Mesenchymal stem cell (in vitro differentiated cells and primary cell): Measurements from ENCODE around the gene GDPD2.

Experiments used
- DNase-seq: peaks from one replicate; pipeline ENCODE4 v3.0.0-alpha.2; 2013
- H2AFZ ChIP-seq: one replicate; pipeline ENCODE4 v1.6.1; 2013; ENCODE audit warnings: low read depth, mild to moderate bottlenecking, control low read depth, inconsistent platforms, low read length, moderate library complexity
- H2AK5ac ChIP-seq: 2 replicates; pipeline ENCODE4 v1.6.1; 2013; ENCODE audit warnings: low read length, moderate library complexity, mild to moderate bottlenecking, inconsistent platforms; ENCODE audit not compliant: severe bottlenecking
- H2BK120ac ChIP-seq: one replicate; pipeline ENCODE4 v1.6.1; 2013; ENCODE audit warnings: low read depth, mild to moderate bottlenecking, inconsistent platforms, low read length, moderate library complexity
- H2BK12ac ChIP-seq, 2 experiments: one replicate each; pipeline ENCODE4 v1.6.1; 2013; ENCODE audit warnings: inconsistent platforms in 2 of 2, low read length in 2 of 2, mild to moderate bottlenecking in 2 of 2, moderate library complexity in 2 of 2, control low read depth in 1 of 2
- H2BK15ac ChIP-seq: one replicate; pipeline ENCODE4 v1.6.1; 2013; ENCODE audit warnings: mild to moderate bottlenecking, low read depth, inconsistent platforms; ENCODE audit not compliant: poor library complexity, severe bottlenecking
- H2BK5ac ChIP-seq: 2 replicates; pipeline ENCODE4 v1.6.1; 2013; ENCODE audit warnings: low read depth, mild to moderate bottlenecking, low read length, control low read depth, inconsistent platforms; ENCODE audit not compliant: poor library complexity, severe bottlenecking
- H3K14ac ChIP-seq, 2 experiments: one replicate each; pipeline ENCODE4 v1.6.1; 2013; ENCODE audit warnings: inconsistent platforms in 2 of 2, low read length in 2 of 2, control low read depth in 1 of 2, mild to moderate bottlenecking in 1 of 2, moderate library complexity in 1 of 2
- H3K18ac ChIP-seq, 2 experiments: one replicate each; pipeline ENCODE4 v1.6.1; 2013; ENCODE audit warnings: inconsistent platforms in 2 of 2, low read length in 2 of 2, control low read depth in 1 of 2, low read depth in 1 of 2, mild to moderate bottlenecking in 1 of 2
- H3K23ac ChIP-seq, 2 experiments: one replicate each; pipeline ENCODE4 v1.6.1; 2013; ENCODE audit warnings: inconsistent platforms in 2 of 2, low read length in 2 of 2, mild to moderate bottlenecking in 2 of 2, moderate library complexity in 2 of 2, control low read depth in 1 of 2
- H3K27ac ChIP-seq: 2 replicates; pipeline ENCODE4 v1.5.1; 2013; ENCODE audit warnings: mild to moderate bottlenecking, moderate library complexity, low read length, control low read depth, inconsistent platforms; ENCODE audit not compliant: poor library complexity, severe bottlenecking
- H3K27me3 ChIP-seq, 2 experiments: 2 replicates each; pipeline versions ENCODE4 v1.6.1 to v1.7.0; 2013; ENCODE audit warnings: low read length in 2 of 2, mild to moderate bottlenecking in 2 of 2, moderate library complexity in 2 of 2, control low read depth in 1 of 2, inconsistent platforms in 1 of 2; ENCODE audit not compliant: control insufficient read depth in 1 of 2, insufficient read depth in 1 of 2
- H3K36me3 ChIP-seq, 2 experiments: 2 replicates each; pipeline versions ENCODE4 v1.6.1 to v1.7.0; 2013; ENCODE audit warnings: low read length in 2 of 2, control low read depth in 1 of 2, inconsistent platforms in 1 of 2, low read depth in 1 of 2, mild to moderate bottlenecking in 1 of 2; ENCODE audit not compliant: insufficient read depth in 2 of 2, control insufficient read depth in 1 of 2
- H3K4ac ChIP-seq, 2 experiments: one replicate each; pipeline ENCODE4 v1.6.1; 2013; ENCODE audit warnings: inconsistent platforms in 2 of 2, low read length in 2 of 2, mild to moderate bottlenecking in 2 of 2, moderate library complexity in 2 of 2, control low read depth in 1 of 2, low read depth in 1 of 2
- H3K4me1 ChIP-seq: 2 replicates; pipeline ENCODE4 v1.6.1; 2013; ENCODE audit warnings: low read depth, low read length, control low read depth; ENCODE audit not compliant: control insufficient read depth, insufficient read depth
- H3K4me2 ChIP-seq: 2 replicates; pipeline ENCODE4 v1.6.1; 2013; ENCODE audit warnings: low read length, mild to moderate bottlenecking, inconsistent platforms; ENCODE audit not compliant: poor library complexity, severe bottlenecking
- H3K4me3 ChIP-seq, 2 experiments: 2 replicates each; pipeline versions ENCODE4 v1.5.1 to v1.7.0; 2013; ENCODE audit warnings: low read length in 2 of 2, mild to moderate bottlenecking in 2 of 2, control low read depth in 1 of 2, low read depth in 1 of 2; ENCODE audit not compliant: insufficient read depth in 1 of 2
- H3K79me1 ChIP-seq: replicated peaks from 2 replicates; pipeline ENCODE4 v1.6.1; 2013; ENCODE audit warnings: mild to moderate bottlenecking, control low read depth, low read length, inconsistent platforms; ENCODE audit not compliant: poor library complexity, severe bottlenecking
- H3K9ac ChIP-seq: 2 replicates; pipeline ENCODE4 v1.7.0; 2013; ENCODE audit warnings: mild to moderate bottlenecking, low read length, moderate library complexity
- H3K9me3 ChIP-seq: 2 replicates; pipeline ENCODE4 v1.7.0; 2013; ENCODE audit warnings: mild to moderate bottlenecking, low read length; ENCODE audit not compliant: control insufficient read depth
- H4K8ac ChIP-seq: one replicate; pipeline ENCODE4 v1.6.1; 2013; ENCODE audit warnings: inconsistent platforms, mild to moderate bottlenecking, low read length, moderate library complexity
- H4K91ac ChIP-seq: one replicate; pipeline ENCODE4 v1.6.1; 2013; ENCODE audit warnings: mild to moderate bottlenecking, low read length, inconsistent platforms
- WGBS: methylation state at CpG from one replicate; pipeline ENCODE4 v1.1.7; 2013; ENCODE audit warnings: mixed read lengths; 5-methylcytosine and 5-hydroxymethylcytosine counted together

The GDPD2 gene

DNA sequence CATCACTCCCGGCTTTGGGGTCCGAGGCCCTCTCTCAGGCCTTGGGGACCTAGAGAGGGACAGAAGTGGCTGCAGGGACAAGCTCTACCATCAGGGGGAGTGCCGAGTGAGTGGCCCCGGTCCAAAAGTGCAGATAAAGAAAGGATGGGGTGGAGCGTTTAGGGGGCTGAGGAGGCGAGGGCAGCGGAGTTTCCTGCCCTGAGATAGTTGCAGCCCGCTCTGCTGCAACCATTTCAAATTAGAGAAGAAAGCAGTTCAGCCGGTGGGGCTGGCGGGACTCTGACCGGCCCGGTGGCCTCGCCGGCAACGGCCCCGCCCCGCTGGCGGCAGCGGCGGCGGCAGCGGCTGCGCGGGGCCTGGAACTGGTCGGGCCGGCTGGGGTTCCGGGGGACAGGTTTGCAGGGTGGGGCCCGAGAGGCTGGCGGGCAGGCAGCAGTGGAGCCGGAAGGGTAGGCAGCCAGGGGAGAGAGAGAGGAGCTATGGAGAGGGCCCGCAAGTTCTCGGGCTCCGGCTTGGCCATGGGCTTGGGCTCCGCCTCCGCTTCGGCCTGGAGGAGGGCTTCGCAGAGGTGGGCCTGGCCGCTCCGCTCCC, 29.1 kb downstream of the GDPD2 start:
- Histone ChIP-seq H3K27ac (no peak overlapping the region), H2BK15ac (no peak overlapping the region), H3K23ac (no peak overlapping the region), H3K4me2 (peak overlapping the region; percentile 74), H3K36me3 (no peaks in the 10 kb centered on the region), H3K4me1 (peaks cover 5% of the 10 kb centered on the region), H2BK12ac (no peak overlapping the region), H3K4me3 (peak overlapping the region; percentile 60 to 76), H2AK5ac (no peak overlapping the region), H2BK120ac (peak overlapping the region; percentile 49), H3K9ac (peak overlapping the region; percentile 74), H4K91ac (peak overlapping the region; percentile 50), H3K14ac (no peak overlapping the region), H4K8ac (peak overlapping the region; percentile 85), H2AFZ (no peak overlapping the region), H3K79me1 (no peaks in the 10 kb centered on the region), H2BK5ac (peak overlapping the region; percentile 19), H3K4ac (peak overlapping the region; percentile 75 to 79), H3K18ac (peak overlapping the region; percentile 37 to 62), H3K9me3 (no peaks in the 10 kb centered on the region), H3K27me3 (peaks cover 4 to 32% of the 10 kb centered on the region in 2 experiments)
- peak; percentile 46 for DNase-seq
- WGBS = 1% methylated on average over 39 of the region's 39 CpGs

DNA sequence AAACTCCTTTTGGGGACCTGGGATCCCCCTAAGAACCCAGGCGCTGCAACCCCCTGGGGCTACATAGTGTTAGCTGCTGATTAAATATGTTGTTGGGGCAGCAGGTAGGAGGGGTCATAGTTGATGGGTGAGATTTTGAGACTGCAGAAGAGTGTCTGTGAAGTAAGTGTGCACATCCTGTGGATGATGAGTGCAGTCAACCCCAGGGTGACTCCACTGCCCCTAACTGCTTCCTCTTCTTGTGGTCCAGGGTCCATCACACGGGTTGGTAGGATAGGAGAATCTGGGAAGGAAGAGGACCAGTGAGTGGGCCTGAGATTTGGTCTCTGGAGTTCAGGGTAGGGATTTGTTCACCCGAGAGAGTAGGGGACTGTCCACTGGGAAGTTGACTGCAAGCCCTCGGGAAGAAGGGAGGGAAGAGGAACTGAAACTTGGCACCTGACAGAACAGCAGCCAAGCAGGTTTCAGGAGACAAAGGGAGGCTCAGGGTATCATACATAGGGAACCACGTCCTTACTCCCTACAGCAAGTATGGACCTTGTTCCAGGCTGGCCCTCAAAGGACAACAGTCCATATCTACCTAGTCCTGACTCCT, 30.0 kb downstream of the GDPD2 start:
- no peaks in the 10 kb centered on the region for H3K9me3 ChIP-seq
- H3K36me3 ChIP-seq = no peaks in the 10 kb centered on the region
- no peak overlapping the region for H3K23ac ChIP-seq
- H3K18ac ChIP-seq = no peak overlapping the region
- H2BK12ac ChIP-seq = no peak overlapping the region
- H3K79me1 ChIP-seq = no peaks in the 10 kb centered on the region
- no peak overlapping the region for H4K91ac ChIP-seq
- peaks cover 0 to 23% of the 10 kb centered on the region in 2 experiments for H3K27me3 ChIP-seq
- H2BK120ac ChIP-seq = no peak overlapping the region
- H2BK5ac ChIP-seq = no peak overlapping the region
- DNase-seq = no peak
- H4K8ac ChIP-seq = no peak overlapping the region
- H3K9ac ChIP-seq = peak overlapping the region; percentile 74
- peak overlapping the region in 1 of 2 experiments; percentile 76 for H3K4me3 ChIP-seq
- H3K27ac ChIP-seq = no peak overlapping the region
- no peak overlapping the region for H3K4me2 ChIP-seq
- H3K4me1 ChIP-seq = peaks cover 5% of the 10 kb centered on the region
- no peak overlapping the region for H2AK5ac ChIP-seq
- no peak overlapping the region for H3K14ac ChIP-seq
- no peak overlapping the region for H3K4ac ChIP-seq
- no peak overlapping the region for H2BK15ac ChIP-seq
- 71% methylated on average over 3 of the region's 5 CpGs for WGBS
- H2AFZ ChIP-seq = no peak overlapping the region

DNA sequence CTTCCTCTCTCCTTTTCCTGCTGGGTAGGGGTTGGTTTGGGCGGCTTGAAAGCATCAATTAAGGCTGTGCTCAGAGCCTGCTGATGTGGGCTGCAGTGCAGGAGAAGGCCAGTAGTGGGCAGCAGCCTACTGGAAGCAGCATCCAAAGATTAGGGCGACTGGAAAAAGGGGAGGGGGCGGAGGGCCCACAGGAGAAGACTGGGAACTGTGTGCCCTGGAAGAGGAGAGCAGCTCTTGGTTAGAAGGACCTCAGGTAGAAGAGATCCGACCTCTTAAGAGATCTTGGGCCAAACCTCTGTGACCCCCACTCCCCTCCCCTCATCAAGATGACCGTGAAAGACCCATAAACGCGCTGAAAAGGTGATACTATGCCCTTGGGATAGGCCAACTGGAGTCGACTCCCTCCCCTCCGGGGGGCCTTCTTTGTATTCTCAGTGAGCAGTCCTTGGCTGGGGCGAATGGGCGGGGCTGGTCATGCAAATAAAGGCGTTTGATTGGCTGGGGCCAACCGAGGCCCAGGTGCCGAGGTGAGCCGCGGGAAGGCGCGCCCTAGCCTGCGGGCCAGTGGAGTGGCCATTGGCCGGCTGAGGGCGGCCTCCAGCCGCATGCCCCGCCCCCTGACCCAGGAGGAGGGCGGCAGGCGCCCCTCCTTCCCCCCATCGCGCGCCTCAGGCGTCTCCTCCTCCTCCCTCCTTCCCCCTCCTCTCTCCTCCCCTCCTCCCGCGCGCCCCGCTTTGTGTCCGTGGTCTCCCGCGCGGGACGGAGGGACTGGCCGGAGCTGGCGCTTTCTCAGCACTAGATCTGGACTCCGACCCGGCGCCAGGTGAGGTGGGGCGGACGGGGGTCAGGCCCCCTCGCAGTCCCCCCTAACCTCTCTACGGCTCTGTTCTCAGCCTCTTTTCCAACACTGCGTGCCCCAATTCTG, 31.6 kb downstream of the GDPD2 start:
- Histone ChIP-seq H2BK5ac (no peak overlapping the region), H3K4me3 (peak overlapping the region; percentile 58 to 77), H3K36me3 (no peaks in the 10 kb centered on the region), H2AFZ (peak overlapping the region; percentile 42), H3K23ac (no peak overlapping the region), H3K4ac (peak overlapping the region in 1 of 2 experiments; percentile 9), H4K8ac (no peak overlapping the region), H3K14ac (no peak overlapping the region), H2BK12ac (no peak overlapping the region), H3K27me3 (peaks cover 0 to 23% of the 10 kb centered on the region in 2 experiments), H3K4me2 (peak overlapping the region; percentile 81), H3K4me1 (peaks cover 5% of the 10 kb centered on the region), H2AK5ac (no peak overlapping the region), H3K9ac (peak overlapping the region; percentile 71), H2BK15ac (no peak overlapping the region), H3K79me1 (peaks cover 1% of the 10 kb centered on the region), H3K27ac (no peak overlapping the region), H4K91ac (peak overlapping the region; percentile 50), H3K18ac (peak overlapping the region; percentile 25 to 83), H2BK120ac (no peak overlapping the region), H3K9me3 (no peaks in the 10 kb centered on the region)
- WGBS = 0% methylated on average over 13 of the region's 48 CpGs
- peak; percentile 72 for DNase-seq
